ENCODE measurements around the gene ATRIP. TPM values are rescaled to one million over a fixed set of nuclear protein-coding genes. Genes with fewer than 3 reads are reported as not detected.

The ATRIP gene
- total and polyA plus RNA-seq, 2 of the 4 experiments (the other 2 are of a cell fraction): 6.8 to 10.8 TPM

DNA sequence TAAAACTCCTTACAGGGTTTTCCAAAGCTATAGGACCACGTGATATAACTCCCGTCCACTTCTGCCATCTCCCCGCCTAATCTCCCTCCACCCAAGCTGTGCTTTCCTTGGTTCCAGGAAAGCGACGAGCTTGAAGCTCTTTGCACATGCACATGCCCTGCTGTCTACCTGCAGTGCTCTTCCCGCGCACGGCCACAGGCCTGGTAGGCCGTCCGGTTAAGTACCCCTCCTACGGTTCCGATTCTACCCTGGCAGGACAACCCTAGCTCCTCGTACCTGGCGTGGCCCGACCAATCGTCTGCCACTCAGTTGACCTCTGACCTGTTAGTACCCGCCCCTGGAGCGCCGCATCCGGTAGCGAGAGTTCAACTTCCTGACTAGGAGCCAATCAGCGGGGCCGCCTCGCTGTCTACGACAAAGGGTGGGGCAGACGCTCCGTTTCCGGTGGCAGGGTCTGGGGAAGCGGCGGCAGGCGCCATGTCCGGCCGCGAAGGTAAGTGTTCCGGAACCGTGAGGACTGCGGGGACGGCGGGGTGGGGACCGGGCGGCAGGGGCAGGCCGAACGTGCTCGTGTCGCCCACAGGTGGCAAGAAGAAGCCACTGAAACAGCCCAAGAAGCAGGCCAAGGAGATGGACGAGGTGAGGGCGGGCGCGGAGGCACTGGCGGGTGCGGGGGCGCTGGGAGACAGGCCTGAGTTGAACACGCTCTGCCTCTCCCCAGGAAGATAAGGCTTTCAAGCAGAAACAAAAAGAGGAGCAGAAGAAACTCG, 6.5 kb upstream of the ATRIP start, which contains the start of the genes CCDC51 and TMA7:
CCDC51 (minus strand) TSS at position 300 of the 770 bp plus-strand sequence. CDS start 4,991 bp downstream, outside the sequence.
TMA7 (plus strand) TSS at position 438 of the 770 bp plus-strand sequence; CDS start at position 478, 40 bp downstream.
- H2BK120ac ChIP-seq (ENCODE audit: low read depth, low read length): peak within 1 kb of the TSS; percentile 78; the same call in 1 of the 2 replicates
- POLR2A ChIA-PET (ENCODE audit: unreplicated experiment): no interaction called here
- in situ Hi-C loops (cut with MboI; ENCODE audit: low sequenced_read_pairs): loop anchor here (5.0 kb wide), 2 partner anchors 38 to 168 kb away; no protein-coding TSS in a partner anchor
- H3K9ac ChIP-seq (ENCODE audit: low read depth, low read length): peak within 1 kb of the TSS; percentile 82
- peak within 1 kb of the TSS; percentile 99 for H3K4me2 ChIP-seq (ENCODE audit: low read depth, low read length)
- H4K8ac ChIP-seq (ENCODE audit: low read depth in 2 of 2, low read length in 2 of 2): peak within 1 kb of the TSS; percentile 78 to 98
- peaks cover 6% of the 10 kb centered on the region; the same call in 1 of the 2 replicates for H4K20me1 ChIP-seq (ENCODE audit: insufficient read depth, low read length)
- peak within 1 kb of the TSS; percentile 97 for H2AK9ac ChIP-seq (replicated peaks; ENCODE audit: low read depth, low read length, poor library complexity)
- H3K18ac ChIP-seq (ENCODE audit: low read depth, low read length): peak within 1 kb of the TSS; percentile 79
- H3K9me1 ChIP-seq (ENCODE audit: insufficient read depth, low read length): 0 out of 2 replicates have a peak, but pooled peaks cover 4% of the 10 kb centered on the region
- intact Hi-C loops (cut with micrococcal nuclease): loop anchor here (10.0 kb wide), 1 partner anchor 195 kb away; the partner anchor contains the start of gene SLC26A6
- peak within 1 kb of the TSS; percentile 96 for H3K14ac ChIP-seq (replicated peaks; ENCODE audit: low read depth, low read length)
- dilution Hi-C loops (cut with HindIII; ENCODE audit: low sequenced_read_pairs, unreplicated experiment): no loop called here
- H3K4me1 ChIP-seq (ENCODE audit: control insufficient read depth, insufficient read depth, low read length): 0 out of 2 replicates have a peak, but pooled peaks cover 2% of the 10 kb centered on the region
- peak within 1 kb of the TSS; percentile 90 for H3K23ac ChIP-seq (ENCODE audit: low read depth, low read length)
- ATAC-seq (ENCODE audit: low read depth): peak; percentile 97
- no peaks in the 10 kb centered on the region for H3K27me3 ChIP-seq (ENCODE audit: control insufficient read depth, insufficient read depth, low read length)
- H2AK5ac ChIP-seq (ENCODE audit: low read depth, low read length): peak within 1 kb of the TSS; percentile 84
- peak within 1 kb of the TSS; percentile 90 for H3K4me3 ChIP-seq (ENCODE audit: insufficient read depth, low read depth, low read length)
- peak within 1 kb of the TSS; percentile 99 for H4K5ac ChIP-seq (ENCODE audit: low read depth, low read length)
- BruUV-seq (replicated peaks): no TSS peak
- H2BK15ac ChIP-seq (ENCODE audit: low read depth, low read length): no peak within 1 kb of the TSS
- peak within 1 kb of the TSS; percentile 97 for H3K4ac ChIP-seq (ENCODE audit: low read depth, low read length)
- H4K91ac ChIP-seq (ENCODE audit: insufficient read depth, low read depth, low read length): peak within 1 kb of the TSS; percentile 60
- peak within 1 kb of the TSS; percentile 93 for H2AFZ ChIP-seq (replicated peaks; ENCODE audit: low read length, poor library complexity)
- H2BK20ac ChIP-seq (ENCODE audit: low read depth, low read length): no peak within 1 kb of the TSS
- H3K56ac ChIP-seq (ENCODE audit: extremely low read depth, insufficient read depth, low read length): peak within 1 kb of the TSS; percentile 24
- peak within 1 kb of the TSS; percentile 85 for H2BK5ac ChIP-seq (ENCODE audit: low read depth, low read length, poor library complexity, severe bottlenecking)
- peak within 1 kb of the TSS; percentile 89 for H3K27ac ChIP-seq (ENCODE audit: insufficient read depth, low read length)
- DNase-seq: peak; percentile 93
- H3K9me3 ChIP-seq (ENCODE audit: control insufficient read depth, insufficient read depth, low read length): no peaks in the 10 kb centered on the region
- H3K79me1 ChIP-seq (ENCODE audit: low read depth in 1 of 2, low read length in 2 of 2): peaks cover 34 to 47% of the 10 kb centered on the region in 2 experiments
- WGBS, 2 experiments (ENCODE audit: extremely low coverage in 2 of 2, insufficient read length in 1 of 2): 0% methylated on average over 23 of the region's 54 CpGs; no CpG with 5 or more reads in 1 of the 2 experiments
- peaks cover 15% of the 10 kb centered on the region for H3K36me3 ChIP-seq (ENCODE audit: control insufficient read depth, insufficient read depth, low read length)
- CTCF ChIA-PET: interaction anchor here (0.6 to 2.8 kb wide), 4 partner anchors 39 to 230 kb away, joined by 3 to 15 read pairs (median 4); no protein-coding TSS in a partner anchor
- TF ChIP-seq NFE2L2 (IDR thresholded peaks at IDR 0.05; ENCODE audit: low read depth, low read length) (no peak), RCOR1 (IDR thresholded peaks at IDR 0.05; ENCODE audit: insufficient replicate concordance, low read length) (no peak), RAD21 (IDR thresholded peaks at IDR 0.05; ENCODE audit: low read length) (no peak), CHD1 (IDR thresholded peaks at IDR 0.05; ENCODE audit: low read depth, low read length) (no peak), MAFK (IDR thresholded peaks at IDR 0.05; ENCODE audit: low read depth, low read length) (no peak), CEBPB (IDR thresholded peaks at IDR 0.05; ENCODE audit: low read depth, low read length) (no peak), MXI1 (IDR thresholded peaks at IDR 0.05; ENCODE audit: borderline replicate concordance, low read depth, low read length) (0 out of 2 replicates have a peak, but pooled peaks have one; percentile 26), MAZ (IDR thresholded peaks at IDR 0.05; ENCODE audit: borderline replicate concordance, low read depth, low read length) (peak; percentile 73; the same call in 1 of the 2 replicates), SMC3 (IDR thresholded peaks at IDR 0.05; ENCODE audit: low read depth, low read length) (no peak), POLR2A (IDR thresholded peaks at IDR 0.05; ENCODE audit: low read depth, low read length) (peak; percentile 88), BHLHE40 (IDR thresholded peaks at IDR 0.05; ENCODE audit: low read depth, low read length) (no peak), FOS (IDR thresholded peaks at IDR 0.05; ENCODE audit: low read depth, low read length) (no peak), RFX5 (IDR thresholded peaks at IDR 0.05; ENCODE audit: low read depth, low read length) (no peak)
- TF ChIP-seq, protein P1, sequence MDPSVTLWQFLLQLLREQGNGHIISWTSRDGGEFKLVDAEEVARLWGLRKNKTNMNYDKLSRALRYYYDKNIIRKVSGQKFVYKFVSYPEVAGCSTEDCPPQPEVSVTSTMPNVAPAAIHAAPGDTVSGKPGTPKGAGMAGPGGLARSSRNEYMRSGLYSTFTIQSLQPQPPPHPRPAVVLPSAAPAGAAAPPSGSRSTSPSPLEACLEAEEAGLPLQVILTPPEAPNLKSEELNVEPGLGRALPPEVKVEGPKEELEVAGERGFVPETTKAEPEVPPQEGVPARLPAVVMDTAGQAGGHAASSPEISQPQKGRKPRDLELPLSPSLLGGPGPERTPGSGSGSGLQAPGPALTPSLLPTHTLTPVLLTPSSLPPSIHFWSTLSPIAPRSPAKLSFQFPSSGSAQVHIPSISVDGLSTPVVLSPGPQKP (IDR thresholded peaks at IDR 0.05; ENCODE audit: borderline replicate concordance, low read depth, low read length): no peak
- TF ChIP-seq, protein P2, sequence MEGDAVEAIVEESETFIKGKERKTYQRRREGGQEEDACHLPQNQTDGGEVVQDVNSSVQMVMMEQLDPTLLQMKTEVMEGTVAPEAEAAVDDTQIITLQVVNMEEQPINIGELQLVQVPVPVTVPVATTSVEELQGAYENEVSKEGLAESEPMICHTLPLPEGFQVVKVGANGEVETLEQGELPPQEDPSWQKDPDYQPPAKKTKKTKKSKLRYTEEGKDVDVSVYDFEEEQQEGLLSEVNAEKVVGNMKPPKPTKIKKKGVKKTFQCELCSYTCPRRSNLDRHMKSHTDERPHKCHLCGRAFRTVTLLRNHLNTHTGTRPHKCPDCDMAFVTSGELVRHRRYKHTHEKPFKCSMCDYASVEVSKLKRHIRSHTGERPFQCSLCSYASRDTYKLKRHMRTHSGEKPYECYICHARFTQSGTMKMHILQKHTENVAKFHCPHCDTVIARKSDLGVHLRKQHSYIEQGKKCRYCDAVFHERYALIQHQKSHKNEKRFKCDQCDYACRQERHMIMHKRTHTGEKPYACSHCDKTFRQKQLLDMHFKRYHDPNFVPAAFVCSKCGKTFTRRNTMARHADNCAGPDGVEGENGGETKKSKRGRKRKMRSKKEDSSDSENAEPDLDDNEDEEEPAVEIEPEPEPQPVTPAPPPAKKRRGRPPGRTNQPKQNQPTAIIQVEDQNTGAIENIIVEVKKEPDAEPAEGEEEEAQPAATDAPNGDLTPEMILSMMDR (conservative IDR thresholded peaks at IDR 0.05; ENCODE audit: low read depth, low read length): no peak

Data from IMR-90 (cell line).